Right lobe of liver (tissue), 4 donors: Measurements from ENCODE around the gene RNF121.

Experiments used
- CTCF ChIP-seq, 4 donors: fragments of 200-600 bp in 3 of 4; fragments of 450-650 bp in 1 of 4; IDR thresholded peaks; one replicate each; pipeline versions ENCODE4 v1.5.1 to v1.8.0; 2016 to 2022; ENCODE audit warnings: antibody characterized with exemption in 4 of 4, mild to moderate bottlenecking in 2 of 4
- POLR2A ChIP-seq: fragments of 450-650 bp; IDR thresholded peaks from one replicate; pipeline ENCODE4 v1.6.1; 2017; ENCODE audit warnings: antibody characterized with exemption, mild to moderate bottlenecking
- donor health status: DM: no; HTN: no; CAD: no.
- donor health status: DM: no; HTN: no; CAD: no.
- donor health status: DM: no; HTN: yes; CAD: no.

- TF ChIP-seq CTCF (IDR thresholded peaks at IDR 0.05): no peak
- TF ChIP-seq POLR2A: no peak
Observed at GRCh38 chr11:72003776-72004171, 74.9 kb downstream of the RNF121 start.
